ENCODE measurements around the gene S100B. TPM values are rescaled to one million over a fixed set of nuclear protein-coding genes. Genes with fewer than 3 reads are reported as not detected.

The S100B gene
- total RNA-seq, 4 donors from 2014 or later: 260 to 1,153 (median 828) TPM

DNA sequence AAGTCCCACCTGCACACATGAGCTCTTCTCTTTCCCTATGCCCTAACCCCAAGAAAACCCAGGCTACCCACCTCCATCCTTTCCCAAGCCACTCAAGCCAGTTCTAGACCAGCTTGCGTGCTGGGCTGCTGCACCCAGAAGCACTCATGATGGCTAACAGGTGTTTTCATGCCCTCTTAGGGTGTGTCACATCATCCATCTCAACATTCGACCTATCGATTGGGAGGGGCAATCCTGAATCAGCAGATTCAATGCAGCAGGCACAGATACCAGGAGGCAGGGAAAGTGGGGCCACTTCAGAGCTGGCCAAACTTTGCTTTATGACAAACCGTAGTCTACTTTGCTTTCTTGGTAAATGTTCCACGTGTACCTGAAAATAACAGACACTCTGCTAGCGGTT is 24.0 kb upstream of the S100B start:
- DNase-seq (ENCODE audit: low spot score in 2 of 2): no peak
- Histone ChIP-seq H3K4me3 (no peak overlapping the region), H3K27me3 (no peaks in the 10 kb centered on the region), H3K27ac (no peak overlapping the region), H3K9me3 (peaks cover 0 to 14% (median 2%) of the 10 kb centered on the region in 4 donors), H3K36me3 (no peaks in the 10 kb centered on the region), H3K4me1 (peaks cover 0 to 11% (median 4%) of the 10 kb centered on the region in 4 donors)
- WGBS, 2 donors: 87 to 89% methylated on average over 6 of the region's 6 CpGs
- TF ChIP-seq POLR2A (IDR thresholded peaks at IDR 0.05): no peak
- TF ChIP-seq EP300 (IDR thresholded peaks at IDR 0.05): no peak
- TF ChIP-seq CTCF (IDR thresholded peaks at IDR 0.05): no peak

- 77 to 81% methylated on average over 4 of the region's 4 CpGs for WGBS, 2 donors
- H3K4me1 ChIP-seq: peaks cover 0 to 22% (median 9%) of the 10 kb centered on the region in 4 donors
- no peak overlapping the region for H3K27ac ChIP-seq
- H3K9me3 ChIP-seq: peaks cover 0 to 14% (median 2%) of the 10 kb centered on the region in 4 donors
- no peaks in the 10 kb centered on the region for H3K36me3 ChIP-seq
- no peak for DNase-seq (ENCODE audit: low spot score in 2 of 2)
- H3K27me3 ChIP-seq: no peaks in the 10 kb centered on the region
- TF ChIP-seq CTCF (IDR thresholded peaks at IDR 0.05) (no peak), POLR2A (IDR thresholded peaks at IDR 0.05) (no peak), EP300 (IDR thresholded peaks at IDR 0.05) (no peak)
- no peak overlapping the region for H3K4me3 ChIP-seq
These were observed 22.8 kb upstream of the S100B start for GRCh38 chr21:46627726-46628125.

DNA sequence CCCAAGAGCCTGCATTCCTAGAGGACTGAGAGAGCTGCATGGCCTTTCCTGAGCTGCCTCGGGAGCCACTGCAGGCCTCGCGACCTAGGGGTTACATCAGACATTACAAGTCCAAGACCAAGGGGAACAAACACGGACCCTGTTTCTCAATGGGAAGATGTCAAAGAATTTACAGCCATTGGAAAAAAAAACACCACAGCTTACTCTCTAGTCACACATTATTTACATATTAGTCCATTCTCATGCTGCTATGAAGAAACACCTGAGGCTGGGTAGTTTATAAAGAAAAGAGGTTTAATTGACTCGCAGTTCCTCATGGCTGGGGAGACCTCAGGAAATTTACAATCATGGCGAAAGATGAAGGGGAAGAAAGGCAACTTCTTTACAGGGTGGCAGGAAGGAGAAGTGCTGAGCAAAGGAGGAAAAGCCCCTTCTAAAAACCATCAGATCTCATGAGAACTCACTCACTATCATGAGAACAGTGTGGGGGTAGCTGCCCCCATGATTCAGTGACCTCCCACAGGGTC is 22.2 kb upstream of the S100B start:
- WGBS, 2 donors: 67 to 73% methylated on average over 6 of the region's 6 CpGs
- H3K27ac ChIP-seq: peak overlapping the region in 1 of 4 donors; percentile 94
- peaks cover 0 to 24% (median 11%) of the 10 kb centered on the region in 4 donors for H3K4me1 ChIP-seq
- no peaks in the 10 kb centered on the region for H3K27me3 ChIP-seq
- DNase-seq (ENCODE audit: low spot score in 2 of 2): no peak
- H3K36me3 ChIP-seq: no peaks in the 10 kb centered on the region
- TF ChIP-seq EP300 (IDR thresholded peaks at IDR 0.05): no peak
- TF ChIP-seq POLR2A (IDR thresholded peaks at IDR 0.05): no peak
- no peak for TF ChIP-seq CTCF (IDR thresholded peaks at IDR 0.05)
- no peak overlapping the region for H3K4me3 ChIP-seq
- peaks cover 0 to 14% (median 2%) of the 10 kb centered on the region in 4 donors for H3K9me3 ChIP-seq

GRCh38 chr21:46626536-46626935 is 21.7 kb upstream of the S100B start:
- H3K4me3 ChIP-seq: no peak overlapping the region
- no peaks in the 10 kb centered on the region for H3K27me3 ChIP-seq
- peaks cover 0 to 29% (median 13%) of the 10 kb centered on the region in 4 donors for H3K4me1 ChIP-seq
- peaks cover 0 to 14% (median 2%) of the 10 kb centered on the region in 4 donors for H3K9me3 ChIP-seq
- TF ChIP-seq POLR2A (IDR thresholded peaks at IDR 0.05) (no peak), EP300 (IDR thresholded peaks at IDR 0.05) (no peak), CTCF (IDR thresholded peaks at IDR 0.05) (no peak)
- no peak for DNase-seq (ENCODE audit: low spot score in 2 of 2)
- no peaks in the 10 kb centered on the region for H3K36me3 ChIP-seq
- WGBS, 2 donors: 95 to 97% methylated on average over 7 of the region's 7 CpGs
- H3K27ac ChIP-seq: peak overlapping the region in 2 of 4 donors; percentile 86 to 94

- DNase-seq (ENCODE audit: low spot score in 2 of 2): no peak
- Histone ChIP-seq H3K4me3 (no peak overlapping the region), H3K27ac (peak overlapping the region in 2 of 4 donors; percentile 86 to 94), H3K36me3 (no peaks in the 10 kb centered on the region), H3K4me1 (peaks cover 0 to 36% (median 17%) of the 10 kb centered on the region in 4 donors), H3K27me3 (no peaks in the 10 kb centered on the region), H3K9me3 (peaks cover 0 to 14% (median 2%) of the 10 kb centered on the region in 4 donors)
- TF ChIP-seq EP300 (IDR thresholded peaks at IDR 0.05): no peak
- TF ChIP-seq CTCF (IDR thresholded peaks at IDR 0.05): no peak
- no peak for TF ChIP-seq POLR2A (IDR thresholded peaks at IDR 0.05)
- 77 to 93% methylated on average over 1 of the region's 1 CpG for WGBS, 2 donors
These were observed 20.9 kb upstream of the S100B start for GRCh38 chr21:46625759-46626158.

Data from tibial nerve (tissue), 4 donors.